Sigmoid colon (tissue), 3 donors: Measurements from ENCODE around the gene NUP42.

Experiments used
- CTCF ChIP-seq, 4 experiments: fragments of 450-650 bp in 3 of 4; fragments of 200-600 bp in 1 of 4; IDR thresholded peaks; one replicate each; pipeline ENCODE4 v1.5.1; 2016 to 2019; ENCODE audit warnings: antibody characterized with exemption in 4 of 4, mild to moderate bottlenecking in 3 of 4, moderate library complexity in 2 of 4
- POLR2A ChIP-seq, 2 donors: fragments of 450-650 bp; IDR thresholded peaks; one replicate each; pipeline ENCODE4 v1.6.1; 2016; ENCODE audit warnings: antibody characterized with exemption in 2 of 2, mild to moderate bottlenecking in 2 of 2, moderate library complexity in 2 of 2

- TF ChIP-seq CTCF (IDR thresholded peaks at IDR 0.05) = no peak
- no peak for TF ChIP-seq POLR2A (IDR thresholded peaks at IDR 0.05)
Observed at GRCh38 chr7:23205577-23205908, 23.7 kb downstream of the NUP42 start.
